ENCODE data around the gene LRIG1.

- TF ChIP-seq CTCF (conservative IDR thresholded peaks at IDR 0.05; ENCODE audit: low read depth, low read length) = no peak
- no peak for TF ChIP-seq EZH2 (IDR thresholded peaks at IDR 0.05; ENCODE audit: borderline replicate concordance, low read depth, low read length, poor library complexity, severe bottlenecking)
Measured at GRCh38 chr3:66450390-66451022, 50.3 kb downstream of the LRIG1 start.

Data from A673 (cell line).